Uterus (tissue), 2 donors: ENCODE results near the gene RCE1.

Source experiments
- CTCF ChIP-seq, 4 experiments: fragments of 200-600 bp in 2 of 4; fragments of 450-650 bp in 2 of 4; sonication (generic) in 2 of 4; IDR thresholded peaks; one replicate each; pipeline ENCODE4 v1.5.1; 2016 to 2019; ENCODE audit warnings: antibody characterized with exemption in 4 of 4, mild to moderate bottlenecking in 2 of 4, moderate library complexity in 1 of 4
- POLR2A ChIP-seq, 2 donors: fragments of 450-650 bp; IDR thresholded peaks; one replicate each; pipeline ENCODE4 v1.6.1; 2016; ENCODE audit warnings: antibody characterized with exemption in 2 of 2, mild to moderate bottlenecking in 1 of 2, moderate library complexity in 1 of 2

- TF ChIP-seq CTCF (IDR thresholded peaks at IDR 0.05) = no peak
- no peak for TF ChIP-seq POLR2A (IDR thresholded peaks at IDR 0.05)
Measured at GRCh38 chr11:66887526-66887925, 44.3 kb downstream of the RCE1 start.
